Osteoblast (primary cell): ENCODE data around the gene PCCA. TPM values are rescaled to one million over a fixed set of nuclear protein-coding genes. Genes with fewer than 3 reads are reported as not detected.

ENCODE experiments used
- DNase-seq: peaks from one replicate; pipeline ENCODE4 v3.0.0; 2011; ENCODE audit warnings: low spot score, mixed read lengths; ENCODE audit not compliant: insufficient read length; ENCODE audit errors: missing footprints
- H2AFZ ChIP-seq: 2 replicates; pipeline ENCODE4 v1.6.0; 2011; ENCODE audit warnings: mild to moderate bottlenecking, low read length
- H3K27ac ChIP-seq: 2 replicates; pipeline ENCODE4 v1.5.1; 2011; ENCODE audit warnings: mild to moderate bottlenecking, low read depth, low read length, moderate library complexity
- H3K27me3 ChIP-seq: 2 replicates; pipeline ENCODE4 v1.6.0; 2012; ENCODE audit warnings: mild to moderate bottlenecking, control low read depth, inconsistent platforms, low read length, moderate library complexity; ENCODE audit not compliant: insufficient read depth
- H3K36me3 ChIP-seq: 2 replicates; pipeline ENCODE4 v1.5.1; 2011; ENCODE audit warnings: mild to moderate bottlenecking, low read length, control low read depth, moderate library complexity; ENCODE audit not compliant: insufficient read depth
- H3K4me1 ChIP-seq: 2 replicates; pipeline ENCODE4 v1.5.1; 2011; ENCODE audit warnings: mild to moderate bottlenecking, low read length, control low read depth, moderate library complexity; ENCODE audit not compliant: insufficient read depth
- H3K4me2 ChIP-seq: 2 replicates; pipeline ENCODE4 v1.6.0; 2011; ENCODE audit warnings: mild to moderate bottlenecking, low read length; ENCODE audit not compliant: insufficient read depth
- H3K4me3 ChIP-seq: fragments of 200-600 bp; sonication (generic); 3 replicates; pipeline ENCODE4 v1.5.1; 2012; ENCODE audit warnings: mild to moderate bottlenecking, low read length, inconsistent platforms; ENCODE audit not compliant: insufficient read depth
- H3K79me2 ChIP-seq: 2 replicates; pipeline ENCODE4 v1.6.0; 2012; ENCODE audit warnings: mild to moderate bottlenecking, low read length, control low read depth, inconsistent platforms; ENCODE audit not compliant: insufficient read depth
- H3K9me3 ChIP-seq: 2 replicates; pipeline ENCODE4 v1.5.1; 2011; ENCODE audit warnings: low read depth, low read length, control low read depth
- H4K20me1 ChIP-seq: 2 replicates; pipeline ENCODE4 v1.6.0; 2012; ENCODE audit warnings: mild to moderate bottlenecking, low read length, control low read depth; ENCODE audit not compliant: insufficient read depth
- CTCF ChIP-seq: IDR thresholded peaks from 2 replicates; pipeline ENCODE4 v1.5.1; 2011; ENCODE audit warnings: mild to moderate bottlenecking, low read depth, low read length, moderate library complexity; ENCODE audit errors: extremely low read depth
- total RNA-seq: library from RNA; depleted of rRNA; stranded (reverse); fragments of >200 nt; gene quantifications from 2 replicates; pipeline ENCODE4 v1.2.3, GENCODE V29; 2012

Gene PCCA
- total RNA-seq, 1 donor = 40.5 TPM

DNA sequence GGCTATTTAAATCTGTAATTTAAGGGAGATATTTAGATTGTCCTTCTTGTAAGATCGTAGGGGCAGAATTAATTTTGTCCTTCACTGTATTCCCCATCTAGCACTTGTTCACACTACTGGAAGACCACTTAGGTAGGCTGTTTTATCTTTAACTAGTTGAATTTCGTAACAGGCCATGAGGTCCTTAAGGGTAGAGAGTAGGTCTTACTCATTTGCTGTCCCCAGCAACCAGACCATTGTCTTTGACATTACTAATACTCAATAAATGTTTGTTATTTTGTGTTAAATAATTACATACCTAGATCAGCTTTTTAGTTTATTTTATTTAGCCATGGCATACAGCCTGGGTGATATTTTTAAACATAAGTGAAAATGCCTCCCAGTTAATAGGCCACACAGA lies 177.1 kb downstream of the PCCA start:
- H3K4me1 ChIP-seq = peaks cover 4% of the 10 kb centered on the region
- no peaks in the 10 kb centered on the region for H3K79me2 ChIP-seq
- no peaks in the 10 kb centered on the region for H3K9me3 ChIP-seq
- H3K27me3 ChIP-seq = no peaks in the 10 kb centered on the region
- H2AFZ ChIP-seq = no peak overlapping the region
- no peaks in the 10 kb centered on the region for H4K20me1 ChIP-seq
- no peak overlapping the region for H3K27ac ChIP-seq
- no peak for DNase-seq
- no peaks in the 10 kb centered on the region for H3K36me3 ChIP-seq
- H3K4me2 ChIP-seq = no peak overlapping the region
- TF ChIP-seq CTCF = no peak
- H3K4me3 ChIP-seq = no peak overlapping the region

- TF ChIP-seq CTCF = no peak
- DNase-seq = no peak
- H3K4me3 ChIP-seq = no peak overlapping the region
- no peaks in the 10 kb centered on the region for H3K36me3 ChIP-seq
- no peaks in the 10 kb centered on the region for H3K27me3 ChIP-seq
- H3K4me1 ChIP-seq = peaks cover 4% of the 10 kb centered on the region
- no peaks in the 10 kb centered on the region for H3K9me3 ChIP-seq
- no peaks in the 10 kb centered on the region for H3K79me2 ChIP-seq
- no peaks in the 10 kb centered on the region for H4K20me1 ChIP-seq
- H3K4me2 ChIP-seq = no peak overlapping the region
- no peak overlapping the region for H2AFZ ChIP-seq
- no peak overlapping the region for H3K27ac ChIP-seq
Observed at GRCh38 chr13:100269837-100270236, 180.9 kb downstream of the PCCA start.

DNA sequence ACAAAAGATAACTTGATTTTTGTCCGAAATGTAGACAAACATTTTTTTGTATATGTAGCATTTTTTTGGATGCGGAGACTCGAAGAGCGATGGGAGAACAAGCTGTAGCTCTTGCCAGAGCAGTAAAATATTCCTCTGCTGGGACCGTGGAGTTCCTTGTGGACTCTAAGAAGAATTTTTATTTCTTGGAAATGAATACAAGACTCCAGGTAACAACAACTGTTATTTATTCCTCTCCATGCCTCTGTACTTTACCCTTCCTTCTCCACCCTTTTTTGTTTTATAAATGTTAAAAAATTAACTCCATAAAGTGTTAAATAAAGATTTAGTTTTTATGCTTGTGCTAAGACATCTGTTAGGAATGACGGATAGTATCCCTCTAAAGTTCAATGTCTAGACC lies 184.2 kb downstream of the PCCA start:
- no peaks in the 10 kb centered on the region for H3K36me3 ChIP-seq
- H3K9me3 ChIP-seq = no peaks in the 10 kb centered on the region
- no peaks in the 10 kb centered on the region for H4K20me1 ChIP-seq

GRCh38 chr13:100273552-100273951 lies 184.7 kb downstream of the PCCA start:
- no peak overlapping the region for H2AFZ ChIP-seq
- no peaks in the 10 kb centered on the region for H3K36me3 ChIP-seq
- no peaks in the 10 kb centered on the region for H3K27me3 ChIP-seq
- no peak for TF ChIP-seq CTCF
- no peak for DNase-seq
- no peaks in the 10 kb centered on the region for H4K20me1 ChIP-seq
- H3K4me3 ChIP-seq = no peak overlapping the region
- H3K4me1 ChIP-seq = peaks cover 4% of the 10 kb centered on the region
- H3K27ac ChIP-seq = no peak overlapping the region
- no peaks in the 10 kb centered on the region for H3K79me2 ChIP-seq
- H3K4me2 ChIP-seq = no peak overlapping the region
- no peaks in the 10 kb centered on the region for H3K9me3 ChIP-seq

More for the DNA sequence above, 184.2 kb downstream of the PCCA start:
- Histone ChIP-seq H3K4me1 (peaks cover 4% of the 10 kb centered on the region), H3K27ac (no peak overlapping the region), H3K27me3 (no peaks in the 10 kb centered on the region), H3K4me2 (no peak overlapping the region), H2AFZ (no peak overlapping the region), H3K4me3 (no peak overlapping the region), H3K79me2 (no peaks in the 10 kb centered on the region)
- no peak for DNase-seq
- TF ChIP-seq CTCF = no peak
